CD14-positive monocyte (primary cell): ENCODE results near the gene CELF1. TPM values are rescaled to one million over a fixed set of nuclear protein-coding genes. Genes with fewer than 3 reads are reported as not detected.

Source experiments
- DNase-seq, 3 donors: peaks; one replicate each; pipeline ENCODE4 v3.0.0-alpha.2; 2011 to 2022
- H2AFZ ChIP-seq: 2 replicates; pipeline ENCODE4 v1.6.0; 2012; ENCODE audit warnings: mild to moderate bottlenecking, low read depth, low read length, inconsistent platforms; ENCODE audit not compliant: insufficient read depth, poor library complexity, severe bottlenecking
- H3K27ac ChIP-seq, 2 donors: 1 replicate in 1 of 2; 2 replicates in 1 of 2; pipeline ENCODE4 v1.5.1; 2012 to 2013; ENCODE audit warnings: low read length in 2 of 2, control low read depth in 1 of 2, inconsistent platforms in 1 of 2, low read depth in 1 of 2, mild to moderate bottlenecking in 1 of 2
- H3K27me3 ChIP-seq, 2 donors: one replicate each; pipeline versions ENCODE4 v1.6.0 to v1.6.1; 2011 to 2013; ENCODE audit warnings: low read length in 2 of 2; ENCODE audit not compliant: control insufficient read depth in 2 of 2, insufficient read depth in 2 of 2
- H3K36me3 ChIP-seq, 2 donors: replicated peaks in 1 of 2; 1 replicate in 1 of 2; 2 replicates in 1 of 2; pipeline versions ENCODE4 v1.5.1 to v1.6.1; 2012 to 2013; ENCODE audit warnings: low read length in 2 of 2, control low read depth in 1 of 2, inconsistent platforms in 1 of 2, mild to moderate bottlenecking in 1 of 2; ENCODE audit not compliant: insufficient read depth in 2 of 2, control insufficient read depth in 1 of 2
- H3K4me1 ChIP-seq, 2 donors: 1 replicate in 1 of 2; 2 replicates in 1 of 2; pipeline versions ENCODE4 v1.5.1 to v1.6.1; 2012 to 2013; ENCODE audit warnings: low read length in 2 of 2, control low read depth in 1 of 2, inconsistent platforms in 1 of 2, mild to moderate bottlenecking in 1 of 2, moderate library complexity in 1 of 2; ENCODE audit not compliant: insufficient read depth in 2 of 2, control insufficient read depth in 1 of 2
- H3K4me2 ChIP-seq: replicated peaks from 2 replicates; pipeline ENCODE3; 2012; ENCODE audit warnings: low read length, moderate library complexity, mild to moderate bottlenecking; ENCODE audit not compliant: poor library complexity, severe bottlenecking; ENCODE audit errors: extremely low read depth
- H3K4me3 ChIP-seq, 3 experiments: fragments of 200-600 bp in 1 of 3; sonication (generic) in 1 of 3; replicated peaks in 1 of 3; 1 replicate in 2 of 3; 2 replicates in 1 of 3; pipeline ENCODE4 v1.5.1; 2011 to 2013; ENCODE audit warnings: low read length in 3 of 3, mild to moderate bottlenecking in 3 of 3, control low read depth in 2 of 3, low read depth in 2 of 3, inconsistent platforms in 1 of 3, moderate library complexity in 1 of 3
- H3K79me2 ChIP-seq: 2 replicates; pipeline ENCODE4 v1.6.0; 2012; ENCODE audit warnings: mild to moderate bottlenecking, control low read depth, inconsistent platforms, low read length, moderate library complexity; ENCODE audit not compliant: insufficient read depth
- H3K9ac ChIP-seq: 2 replicates; pipeline ENCODE4 v1.6.0; 2017; ENCODE audit warnings: low read length, mild to moderate bottlenecking; ENCODE audit not compliant: insufficient read depth, poor library complexity, severe bottlenecking
- H3K9me3 ChIP-seq, 2 donors: replicated peaks in 1 of 2; 1 replicate in 1 of 2; 2 replicates in 1 of 2; pipeline versions ENCODE4 v1.5.1 to v1.6.1; 2012 to 2013; ENCODE audit warnings: low read length in 2 of 2, control low read depth in 1 of 2; ENCODE audit not compliant: control insufficient read depth in 1 of 2, insufficient read depth in 1 of 2
- H4K20me1 ChIP-seq: 2 replicates; pipeline ENCODE4 v1.6.0; 2012; ENCODE audit warnings: mild to moderate bottlenecking, low read length, control low read depth, moderate library complexity; ENCODE audit not compliant: insufficient read depth
- H3K27ac Mint-ChIP-seq, 7 donors: one replicate each; pipeline ENCODE4 v1.8.0; 2020; ENCODE audit warnings: mild to moderate bottlenecking in 7 of 7, mixed read lengths in 7 of 7, moderate library complexity in 6 of 7, inconsistent platforms in 2 of 7
- H3K27me3 Mint-ChIP-seq, 3 donors: one replicate each; pipeline ENCODE4 v1.8.0; 2021 to 2022; ENCODE audit warnings: low read depth in 3 of 3, mild to moderate bottlenecking in 3 of 3, mixed read lengths in 3 of 3, moderate library complexity in 3 of 3, inconsistent platforms in 1 of 3
- H3K36me3 Mint-ChIP-seq, 2 donors: one replicate each; pipeline ENCODE4 v1.8.0; 2020; ENCODE audit warnings: mixed read lengths in 2 of 2, inconsistent platforms in 1 of 2, mild to moderate bottlenecking in 1 of 2
- H3K4me1 Mint-ChIP-seq: one replicate; pipeline ENCODE4 v1.8.0; 2020; ENCODE audit warnings: mild to moderate bottlenecking, mixed read lengths
- H3K4me3 Mint-ChIP-seq, 2 donors: one replicate each; pipeline ENCODE4 v1.8.0; 2020; ENCODE audit warnings: mild to moderate bottlenecking in 2 of 2, mixed read lengths in 2 of 2, moderate library complexity in 1 of 2
- H3K9me3 Mint-ChIP-seq, 7 donors: one replicate each; pipeline ENCODE4 v1.8.0; 2020 to 2022; ENCODE audit warnings: mixed read lengths in 7 of 7, mild to moderate bottlenecking in 6 of 7, moderate library complexity in 6 of 7, inconsistent platforms in 2 of 7
- WGBS: methylation state at CpG from one replicate; pipeline ENCODE4 v1.1.5; 2013; ENCODE audit warnings: missing lambda C conversion rate; ENCODE audit not compliant: insufficient coverage; 5-methylcytosine and 5-hydroxymethylcytosine counted together
- intact Hi-C, 2 donors: fragments of 100-400 bp; cut with micrococcal nuclease; formaldehyde crosslinking; loops; one replicate each; pipeline versions ENCODE4 v1.15.0 to v1.15.1; 2023
- polyA plus RNA-seq, 3 donors: library from polyadenylated mRNA; depleted of rRNA in 1 of 3; unstranded in 2 of 3; stranded (reverse) in 1 of 3; fragments of 300-500 nt in 2 of 3; fragments of >200 nt in 1 of 3; fragmentation: Illumina TruSeq in 2 of 3; gene quantifications; 1 replicate in 2 of 3; 2 replicates in 1 of 3; pipeline ENCODE4 v1.2.3, GENCODE V29; 2012 to 2021
- TF ChIP-seq, protein P1 (sequence below): fragments of 200-600 bp; IDR thresholded peaks from one replicate; pipeline ENCODE4 v1.8.0; 2022; ENCODE audit warnings: antibody characterized with exemption, mild to moderate bottlenecking

The CELF1 gene
- polyA plus RNA-seq, 3 donors = 27.2 to 117 (median 39.9) TPM

GRCh38 chr11:47539681-47540039 is 13.3 kb downstream of the CELF1 start:
- peaks cover 100% of the 10 kb centered on the region for H4K20me1 ChIP-seq
- no peak overlapping the region for H3K4me2 ChIP-seq
- no peaks in the 10 kb centered on the region for H3K9me3 Mint-ChIP-seq
- no peak for DNase-seq
- no peak overlapping the region for H3K9ac ChIP-seq
- H3K36me3 ChIP-seq = peaks cover 6 to 16% of the 10 kb centered on the region in 2 donors
- peak overlapping the region in 4 of 7 donors; percentile 12 to 89 (median 82) for H3K27ac Mint-ChIP-seq
- H3K4me3 ChIP-seq = no peak overlapping the region
- H3K79me2 ChIP-seq = peaks cover 100% of the 10 kb centered on the region
- no peak overlapping the region for H3K4me3 Mint-ChIP-seq
- H3K27me3 Mint-ChIP-seq = no peaks in the 10 kb centered on the region
- WGBS = no CpG with 5 or more reads among the region's 2 CpGs
- peaks cover 46% of the 10 kb centered on the region for H3K4me1 Mint-ChIP-seq
- intact Hi-C loops = no loop called here
- no peaks in the 10 kb centered on the region for H3K9me3 ChIP-seq
- peaks cover 8 to 34% of the 10 kb centered on the region in 2 donors for H3K36me3 Mint-ChIP-seq
- TF ChIP-seq, protein P1, sequence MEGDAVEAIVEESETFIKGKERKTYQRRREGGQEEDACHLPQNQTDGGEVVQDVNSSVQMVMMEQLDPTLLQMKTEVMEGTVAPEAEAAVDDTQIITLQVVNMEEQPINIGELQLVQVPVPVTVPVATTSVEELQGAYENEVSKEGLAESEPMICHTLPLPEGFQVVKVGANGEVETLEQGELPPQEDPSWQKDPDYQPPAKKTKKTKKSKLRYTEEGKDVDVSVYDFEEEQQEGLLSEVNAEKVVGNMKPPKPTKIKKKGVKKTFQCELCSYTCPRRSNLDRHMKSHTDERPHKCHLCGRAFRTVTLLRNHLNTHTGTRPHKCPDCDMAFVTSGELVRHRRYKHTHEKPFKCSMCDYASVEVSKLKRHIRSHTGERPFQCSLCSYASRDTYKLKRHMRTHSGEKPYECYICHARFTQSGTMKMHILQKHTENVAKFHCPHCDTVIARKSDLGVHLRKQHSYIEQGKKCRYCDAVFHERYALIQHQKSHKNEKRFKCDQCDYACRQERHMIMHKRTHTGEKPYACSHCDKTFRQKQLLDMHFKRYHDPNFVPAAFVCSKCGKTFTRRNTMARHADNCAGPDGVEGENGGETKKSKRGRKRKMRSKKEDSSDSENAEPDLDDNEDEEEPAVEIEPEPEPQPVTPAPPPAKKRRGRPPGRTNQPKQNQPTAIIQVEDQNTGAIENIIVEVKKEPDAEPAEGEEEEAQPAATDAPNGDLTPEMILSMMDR = no peak
- no peak overlapping the region for H2AFZ ChIP-seq
- no peaks in the 10 kb centered on the region for H3K27me3 ChIP-seq
- peak overlapping the region in 1 of 2 donors; percentile 67 for H3K27ac ChIP-seq
- H3K4me1 ChIP-seq = peaks cover 4 to 23% of the 10 kb centered on the region in 2 donors

DNA sequence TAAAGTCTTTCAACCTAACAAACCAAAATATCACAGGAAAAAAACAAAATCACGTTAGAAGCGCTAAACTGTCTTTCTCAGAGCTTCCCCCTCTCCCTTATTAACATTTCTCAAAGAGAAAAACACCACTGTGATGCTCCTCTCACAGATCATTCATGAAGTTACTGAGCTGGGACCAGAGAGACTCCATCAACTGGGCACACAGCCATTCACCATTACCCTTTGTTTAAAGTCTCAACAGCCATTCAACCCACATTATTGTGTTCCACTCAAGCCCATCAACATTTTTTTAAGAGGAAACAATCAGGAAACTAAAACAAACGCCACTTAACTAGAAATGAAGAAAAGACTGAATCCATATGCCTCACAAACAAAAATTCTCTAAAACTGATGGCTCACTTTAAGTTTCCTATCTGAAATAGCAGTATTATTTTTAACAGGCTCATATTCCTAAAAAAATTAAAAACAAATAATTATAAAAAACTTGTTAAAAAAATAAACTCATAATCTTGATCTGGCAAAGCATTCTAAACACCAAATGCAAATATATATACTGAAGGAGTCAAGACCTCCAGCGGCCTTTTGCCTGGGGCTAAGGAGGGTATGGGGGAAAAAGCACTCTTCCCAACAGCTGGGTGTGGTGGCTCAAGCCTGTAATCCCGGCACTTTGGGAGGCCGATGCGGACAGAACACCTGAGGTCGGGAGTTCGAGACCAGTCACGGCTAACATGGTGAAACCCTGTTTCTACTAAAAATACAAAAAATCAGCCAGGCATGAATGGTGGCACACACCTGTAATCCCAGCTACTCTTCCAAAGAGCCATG is 14.0 kb downstream of the CELF1 start:
- Mint-ChIP-seq H3K36me3 (peaks cover 8 to 34% of the 10 kb centered on the region in 2 donors), H3K9me3 (no peaks in the 10 kb centered on the region), H3K4me1 (peaks cover 45% of the 10 kb centered on the region), H3K27ac (peak overlapping the region in 6 of 7 donors; percentile 2 to 89 (median 74)), H3K27me3 (no peaks in the 10 kb centered on the region), H3K4me3 (no peak overlapping the region)
- no peak overlapping the region for H3K9ac ChIP-seq
- H3K4me1 ChIP-seq = peaks cover 10 to 30% of the 10 kb centered on the region in 2 donors
- H3K9me3 ChIP-seq = no peaks in the 10 kb centered on the region
- H3K79me2 ChIP-seq = peaks cover 100% of the 10 kb centered on the region
- TF ChIP-seq, protein P1 = no peak
- H3K36me3 ChIP-seq = peaks cover 6 to 16% of the 10 kb centered on the region in 2 donors
- H3K4me2 ChIP-seq = no peak overlapping the region
- DNase-seq = no peak
- peaks cover 100% of the 10 kb centered on the region for H4K20me1 ChIP-seq
- no peaks in the 10 kb centered on the region for H3K27me3 ChIP-seq
- WGBS = 93% methylated on average over 8 of the region's 10 CpGs
- no peak overlapping the region for H2AFZ ChIP-seq
- peak overlapping the region in 1 of 2 donors; percentile 67 for H3K27ac ChIP-seq
- intact Hi-C loops = no loop called here
- H3K4me3 ChIP-seq = no peak overlapping the region
